WERI-Rb-1 (cell line): Measurements from ENCODE around the gene KSR1.

Experiments
- DNase-seq: peaks from one replicate; pipeline ENCODE4 v3.0.0-alpha.2; 2020
- H3K27ac ChIP-seq: fragments of 250-450 bp; sonication (Bioruptor Pico); 2 replicates; pipeline ENCODE4 v1.5.1; 2020; ENCODE audit warnings: mild to moderate bottlenecking, moderate library complexity
- H3K27me3 ChIP-seq: fragments of 250-450 bp; sonication (Bioruptor Pico); 2 replicates; pipeline ENCODE4 v1.5.1; 2021; ENCODE audit warnings: mild to moderate bottlenecking, low read depth, moderate library complexity; ENCODE audit not compliant: insufficient read depth, severe bottlenecking
- H3K36me3 ChIP-seq: fragments of 250-450 bp; sonication (Bioruptor Pico); 2 replicates; pipeline ENCODE4 v1.5.1; 2020; ENCODE audit warnings: mild to moderate bottlenecking, moderate library complexity
- H3K4me3 ChIP-seq: 2 replicates; pipeline ENCODE4 v1.5.1; 2011; ENCODE audit warnings: low read depth, mild to moderate bottlenecking, control low read depth, low read length
- H3K9me3 ChIP-seq: fragments of 250-450 bp; sonication (Bioruptor Pico); 2 replicates; pipeline ENCODE4 v1.5.1; 2021; ENCODE audit warnings: mild to moderate bottlenecking, moderate library complexity; ENCODE audit not compliant: severe bottlenecking
- CTCF ChIP-seq: IDR thresholded peaks from 2 replicates; pipeline ENCODE4 v1.5.1; 2011; ENCODE audit warnings: low read depth, mild to moderate bottlenecking, control low read depth, inconsistent platforms, low read length

Gene KSR1

GRCh38 chr17:27596566-27597187, 140.4 kb downstream of the KSR1 start:
- H3K27ac ChIP-seq, result no peak overlapping the region
- no peak overlapping the region for H3K4me3 ChIP-seq
- no peak for TF ChIP-seq CTCF
- H3K9me3 ChIP-seq, result no peaks in the 10 kb centered on the region
- no peak for DNase-seq
- no peaks in the 10 kb centered on the region for H3K27me3 ChIP-seq
- peaks cover 54% of the 10 kb centered on the region for H3K36me3 ChIP-seq

- peaks cover 51% of the 10 kb centered on the region for H3K36me3 ChIP-seq
- H3K27ac ChIP-seq, result no peak overlapping the region
- H3K4me3 ChIP-seq, result no peak overlapping the region
- no peak for DNase-seq
- TF ChIP-seq CTCF, result no peak
- no peaks in the 10 kb centered on the region for H3K9me3 ChIP-seq
- H3K27me3 ChIP-seq, result no peaks in the 10 kb centered on the region
Observed at GRCh38 chr17:27597188-27597580, 140.9 kb downstream of the KSR1 start.

GRCh38 chr17:27597783-27598320, 141.6 kb downstream of the KSR1 start:
- Histone ChIP-seq H3K4me3 (no peak overlapping the region), H3K27me3 (no peaks in the 10 kb centered on the region), H3K9me3 (no peaks in the 10 kb centered on the region), H3K27ac (no peak overlapping the region), H3K36me3 (peaks cover 51% of the 10 kb centered on the region)
- no peak for DNase-seq
- TF ChIP-seq CTCF, result no peak

GRCh38 chr17:27598337-27599050, 142.2 kb downstream of the KSR1 start:
- no peak for DNase-seq
- no peak overlapping the region for H3K27ac ChIP-seq

GRCh38 chr17:27600471-27600870, 144.2 kb downstream of the KSR1 start:
- Histone ChIP-seq H3K27ac (no peak overlapping the region), H3K36me3 (peaks cover 57% of the 10 kb centered on the region), H3K27me3 (no peaks in the 10 kb centered on the region), H3K4me3 (no peak overlapping the region), H3K9me3 (no peaks in the 10 kb centered on the region)
- TF ChIP-seq CTCF, result no peak
- DNase-seq, result no peak

More at GRCh38 chr17:27598337-27599050, 142.2 kb downstream of the KSR1 start:
- peaks cover 47% of the 10 kb centered on the region for H3K36me3 ChIP-seq
- no peak overlapping the region for H3K4me3 ChIP-seq
- TF ChIP-seq CTCF, result no peak
- no peaks in the 10 kb centered on the region for H3K9me3 ChIP-seq
- H3K27me3 ChIP-seq, result no peaks in the 10 kb centered on the region
